HG03066 (cell line): ENCODE results near the gene KLK13.

ENCODE experiments used
- ATAC-seq: cut with Tn5 transposase; IDR thresholded peaks from one replicate; pipeline ENCODE4 v1.9.1; 2021; ENCODE audit warnings: low read depth; ENCODE audit not compliant: unreplicated experiment

The KLK13 gene

DNA sequence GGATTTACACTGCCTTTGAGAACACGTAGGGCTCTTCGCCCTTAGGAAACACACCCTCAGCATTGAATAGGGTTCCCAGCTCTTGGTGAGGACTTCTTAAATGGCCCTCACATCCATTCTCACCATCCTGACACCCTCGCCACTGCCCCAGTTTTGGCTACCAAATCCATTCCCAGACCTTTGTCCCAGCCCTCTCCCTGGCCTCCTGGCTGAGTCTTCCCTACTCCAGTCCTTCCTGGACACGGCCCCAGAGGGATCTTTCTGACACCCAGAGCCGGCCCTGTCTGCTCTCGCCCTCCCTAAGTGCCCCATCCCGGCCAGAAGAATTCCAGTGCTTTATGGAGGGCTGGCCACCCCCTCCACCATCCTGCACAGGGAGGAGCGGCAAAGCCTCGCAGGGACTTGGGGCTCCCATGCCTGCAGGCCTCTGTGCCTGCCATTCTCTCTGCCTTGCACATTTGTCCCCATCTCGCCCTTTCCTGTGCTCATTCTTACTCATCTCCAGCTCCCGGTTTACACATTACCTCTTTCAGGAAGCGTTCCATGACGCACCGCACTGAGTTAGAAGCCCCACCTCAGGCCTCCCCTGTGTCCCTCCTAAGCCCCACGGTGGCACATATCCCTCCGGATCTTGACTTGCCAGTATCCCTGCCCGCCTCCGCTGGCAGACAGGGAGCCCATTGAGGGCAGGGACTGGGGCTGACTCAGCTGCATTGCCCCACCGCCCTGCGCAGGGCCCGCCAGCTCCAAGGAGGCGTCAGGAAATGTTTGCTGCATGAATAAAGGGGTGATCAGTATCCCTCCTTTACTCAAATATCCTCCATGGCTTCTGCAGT, 28.8 kb upstream of the KLK13 start:
- ATAC-seq, result no peak

GRCh38 chr19:51093101-51093500, 28.2 kb upstream of the KLK13 start:
- no peak for ATAC-seq

GRCh38 chr19:51091895-51092873, 27.3 kb upstream of the KLK13 start:
- ATAC-seq, result no peak

DNA sequence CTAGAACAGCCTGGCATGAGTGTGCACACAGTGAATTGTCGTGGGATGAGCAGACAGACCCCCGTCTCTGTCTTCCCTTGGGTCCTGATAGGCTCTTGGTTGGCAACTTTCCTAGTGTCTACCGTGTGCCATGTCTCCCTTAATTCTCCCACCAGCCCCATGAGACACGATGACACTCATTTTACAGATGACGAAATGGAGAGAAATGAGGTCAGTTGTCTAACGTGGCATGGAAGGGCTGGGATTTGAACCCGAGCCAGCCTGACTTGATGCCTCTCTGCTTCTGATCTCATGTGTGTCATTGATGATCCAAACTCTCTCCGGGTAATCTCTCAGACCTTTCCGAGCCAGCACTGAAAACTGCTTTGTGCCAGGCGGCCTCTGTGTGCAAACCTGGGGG, 26.2 kb upstream of the KLK13 start:
- ATAC-seq, result no peak

DNA sequence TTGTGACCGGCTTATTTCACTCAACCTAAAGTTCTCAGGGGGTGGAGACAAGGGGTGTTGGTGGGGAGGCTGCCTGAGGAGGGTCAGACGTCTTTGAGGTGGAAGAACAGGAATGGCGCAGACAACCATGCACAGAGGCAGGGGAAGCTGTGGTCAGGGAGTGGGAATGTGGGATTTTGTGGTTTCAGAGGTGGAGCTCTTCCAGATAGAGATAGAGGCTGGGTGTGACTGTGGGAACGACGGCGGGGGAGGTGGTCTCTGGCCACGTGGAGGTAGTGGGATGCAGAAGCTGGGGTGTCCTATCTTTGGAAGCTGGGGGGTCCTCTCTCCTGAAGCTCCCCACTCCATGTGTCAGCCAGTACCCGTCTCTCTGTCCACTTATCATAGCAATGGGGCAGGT, 25.6 kb upstream of the KLK13 start:
- ATAC-seq, result no peak

DNA sequence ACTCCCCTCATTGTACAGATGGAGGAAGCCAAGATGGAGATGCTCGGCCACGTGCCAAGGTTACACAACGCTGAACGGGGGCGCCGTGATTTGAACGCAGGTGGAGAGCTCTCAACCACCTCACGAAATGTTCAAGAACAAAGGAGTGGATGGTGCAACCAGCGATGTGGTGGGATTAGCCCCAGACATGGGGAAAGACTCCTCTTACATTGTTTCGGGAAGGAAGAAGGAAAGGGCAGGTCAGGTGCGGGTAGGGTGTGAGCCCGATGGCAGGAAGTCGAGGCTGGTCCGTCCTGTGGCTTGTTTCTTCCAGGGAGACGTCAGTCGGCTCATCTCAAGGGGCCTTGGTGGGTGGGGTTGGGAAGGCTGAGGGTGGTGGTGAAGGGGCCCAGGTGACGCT, 24.9 kb upstream of the KLK13 start:
- ATAC-seq, result no peak

DNA sequence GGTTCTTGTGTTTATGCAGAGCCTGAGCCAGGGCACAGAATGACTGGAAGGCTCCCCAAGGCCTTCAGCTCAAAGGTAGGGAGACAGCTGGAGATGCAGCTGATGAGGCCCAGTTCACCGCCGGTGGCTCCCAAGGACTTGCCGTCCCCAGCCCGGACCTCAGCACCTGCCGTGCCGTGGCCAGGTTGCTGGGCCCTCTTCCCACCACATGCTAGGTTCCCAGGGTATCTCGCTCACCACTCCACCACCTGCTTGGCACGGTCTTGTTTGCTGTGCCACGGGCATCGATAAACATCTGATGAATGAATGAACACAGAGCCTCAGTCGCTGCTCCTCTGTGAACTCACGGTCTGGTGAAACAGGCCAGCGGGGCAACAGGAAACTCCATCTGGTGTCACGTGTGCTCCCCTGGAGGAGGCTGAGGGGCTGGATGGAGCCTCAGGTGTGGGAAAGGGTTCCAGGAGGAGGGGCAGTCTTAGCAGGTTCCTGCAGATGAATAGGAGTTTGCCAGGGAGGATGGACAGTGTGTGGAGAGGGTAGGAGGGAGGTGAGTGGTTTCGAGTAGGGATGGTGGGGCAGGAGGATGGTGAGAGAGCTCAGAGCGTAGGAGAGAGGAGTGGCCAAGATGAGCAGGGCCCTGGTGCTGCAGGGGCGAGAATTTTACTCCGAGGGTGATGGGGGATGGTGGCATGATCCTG, 21.4 kb upstream of the KLK13 start:
- no peak for ATAC-seq

DNA sequence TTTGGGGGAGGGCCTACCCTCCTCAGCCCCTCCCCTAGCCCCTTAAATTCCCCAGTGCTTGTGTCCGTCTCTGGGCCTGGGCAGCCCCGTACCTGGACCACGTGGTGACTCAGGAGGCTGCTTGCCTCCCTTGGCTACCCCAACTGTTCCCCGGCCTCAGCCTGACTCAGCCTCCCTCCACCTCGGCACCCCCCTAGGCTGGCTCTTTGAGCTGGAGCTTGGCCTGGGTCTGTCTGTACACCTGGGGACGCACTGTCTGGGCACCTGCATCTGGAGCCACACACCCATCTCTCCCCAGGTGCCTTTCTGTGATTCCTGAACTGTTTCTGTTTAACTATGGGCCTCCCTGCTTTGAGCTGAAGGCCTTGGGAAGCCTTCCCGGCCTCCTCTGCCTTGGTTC, 19.6 kb upstream of the KLK13 start:
- ATAC-seq, result no peak

DNA sequence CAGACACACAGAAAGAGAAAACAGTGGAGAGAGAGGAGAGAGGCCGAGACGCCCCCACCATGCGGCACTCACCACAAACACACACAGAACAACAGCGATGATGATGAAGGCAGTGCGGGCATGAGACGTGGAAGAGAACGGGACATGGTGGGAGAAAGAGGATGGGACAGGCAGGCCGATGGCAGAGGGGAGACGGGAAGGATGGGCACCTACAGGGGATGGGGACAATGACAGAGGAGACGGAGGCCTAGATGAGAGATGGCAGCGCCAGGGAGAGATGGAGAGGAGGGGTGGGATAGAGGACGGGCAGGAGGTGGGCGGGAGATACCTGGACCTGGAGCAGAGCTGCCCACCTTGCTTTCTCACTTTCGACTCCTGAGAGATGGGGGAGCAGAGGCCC, 18.9 kb upstream of the KLK13 start:
- ATAC-seq, result no peak

DNA sequence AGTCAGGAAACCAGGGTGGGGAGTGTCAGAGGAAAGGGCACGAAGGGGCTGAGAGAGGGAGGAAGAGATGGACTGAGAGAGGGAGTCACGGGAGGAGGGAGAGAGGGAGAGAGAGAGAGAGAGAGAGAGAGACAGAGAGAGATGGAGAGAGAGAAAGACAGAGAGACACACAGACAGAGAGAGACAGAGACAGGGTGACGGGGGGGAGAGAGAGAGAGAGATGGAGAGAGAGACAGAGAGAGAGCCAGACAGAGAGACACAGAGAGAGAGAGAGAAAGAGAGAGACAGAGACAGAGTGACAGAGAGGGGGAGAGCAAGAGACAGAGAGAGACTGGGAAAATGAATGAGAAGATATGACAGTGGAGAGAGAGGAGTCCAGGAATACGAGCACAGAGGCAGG, 18.3 kb upstream of the KLK13 start:
- ATAC-seq, result no peak

GRCh38 chr19:51082611-51083010, 17.7 kb upstream of the KLK13 start, which contains the start of gene KLK14:
TSS of gene KLK14 (minus strand) at chr19:51082887. CDS start at chr19:51082614, 273 bp downstream.
- ATAC-seq, result no peak

- no peak for ATAC-seq
These were observed 16.6 kb upstream of the KLK13 start for GRCh38 chr19:51081476-51081875.

GRCh38 chr19:51079481-51080110, 14.7 kb upstream of the KLK13 start:
- ATAC-seq, result no peak

- ATAC-seq, result no peak
These were observed 13.8 kb upstream of the KLK13 start for GRCh38 chr19:51078731-51079130.

GRCh38 chr19:51078104-51078503, 13.2 kb upstream of the KLK13 start:
- ATAC-seq, result no peak

- ATAC-seq, result no peak
These were observed 11.8 kb upstream of the KLK13 start for GRCh38 chr19:51076631-51077213.

DNA sequence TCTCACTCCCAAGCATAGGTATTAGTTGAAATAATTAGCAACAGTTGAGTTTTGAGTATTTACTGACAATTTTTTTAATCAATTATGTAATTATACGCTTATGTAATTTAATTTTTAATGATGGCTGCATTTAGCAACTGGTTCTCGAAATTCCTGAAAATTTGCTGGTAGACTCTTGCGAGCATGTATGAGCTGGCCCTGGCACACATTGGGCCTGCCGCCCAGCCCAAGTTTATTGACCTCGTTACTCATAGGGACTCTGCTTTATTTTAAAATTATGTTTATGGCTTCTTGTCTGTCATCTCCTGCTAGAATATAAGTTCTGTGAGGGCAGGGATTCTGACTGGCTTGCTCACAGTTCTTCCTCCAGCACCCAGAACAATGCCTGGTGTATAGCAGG, 11.1 kb upstream of the KLK13 start:
- no peak for ATAC-seq

- ATAC-seq, result no peak
These were observed 6.2 kb upstream of the KLK13 start for GRCh38 chr19:51071095-51071405.

DNA sequence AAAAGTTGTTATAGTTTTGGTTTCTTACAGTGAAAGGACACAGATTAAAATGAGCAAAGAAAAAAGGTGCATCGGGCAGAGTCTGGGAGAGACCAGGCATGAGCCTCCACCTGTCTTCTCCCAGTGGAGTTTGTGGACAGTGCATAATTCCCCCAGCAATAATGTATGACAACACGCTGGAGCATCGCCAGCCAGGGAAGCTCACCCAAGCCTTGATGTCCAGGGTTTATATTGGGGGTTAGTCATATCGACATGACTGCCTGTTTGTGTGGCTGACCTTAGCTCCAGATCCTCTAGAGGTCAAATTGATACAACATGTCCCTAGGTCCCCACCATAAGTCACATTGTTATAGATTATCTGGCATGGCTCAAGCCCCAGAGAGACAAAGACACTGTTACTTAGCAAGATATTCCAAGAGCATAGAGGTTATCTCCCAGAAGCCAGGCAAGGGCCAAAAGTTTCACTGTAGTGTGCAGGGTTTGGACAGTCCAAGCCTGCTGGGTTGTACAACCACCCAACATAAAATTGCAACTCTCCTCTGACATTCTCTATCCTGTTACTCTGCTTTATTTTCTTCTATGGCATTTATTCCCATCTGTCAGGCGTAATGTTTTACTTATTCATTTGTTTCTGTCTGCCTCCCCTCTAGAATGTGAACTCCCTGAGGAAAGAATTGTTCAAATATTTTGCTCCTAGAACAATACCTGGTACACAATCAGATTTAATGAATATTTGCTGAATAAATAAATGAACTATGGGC, 5.6 kb upstream of the KLK13 start:
- no peak for ATAC-seq
